Measurements from ENCODE around the gene POU5F2.

POU5F2 gene

DNA sequence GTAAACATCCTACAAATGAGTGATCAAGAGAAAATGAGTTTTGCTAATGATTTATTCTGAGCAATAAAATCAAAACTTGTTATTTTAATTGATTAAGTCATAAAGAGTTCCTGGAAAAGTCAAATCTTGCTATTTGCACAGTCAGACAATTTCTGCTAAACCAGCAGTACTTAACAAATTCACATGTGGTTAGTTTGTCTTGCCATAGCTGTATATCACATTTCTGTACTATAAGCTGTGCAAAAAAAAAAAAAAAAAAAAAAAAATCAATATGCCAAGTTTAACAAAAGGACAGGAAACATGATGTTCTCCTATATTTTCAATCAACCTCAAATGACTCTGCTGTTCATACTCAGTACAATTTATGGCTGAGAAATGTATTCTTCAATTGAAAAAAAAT lies 24.9 kb downstream of the POU5F2 start:
- no peak for DNase-seq (ENCODE audit: low read depth)

- DNase-seq (ENCODE audit: low read depth): no peak
Measured at GRCh38 chr5:93715761-93716160, 25.6 kb downstream of the POU5F2 start.

DNA sequence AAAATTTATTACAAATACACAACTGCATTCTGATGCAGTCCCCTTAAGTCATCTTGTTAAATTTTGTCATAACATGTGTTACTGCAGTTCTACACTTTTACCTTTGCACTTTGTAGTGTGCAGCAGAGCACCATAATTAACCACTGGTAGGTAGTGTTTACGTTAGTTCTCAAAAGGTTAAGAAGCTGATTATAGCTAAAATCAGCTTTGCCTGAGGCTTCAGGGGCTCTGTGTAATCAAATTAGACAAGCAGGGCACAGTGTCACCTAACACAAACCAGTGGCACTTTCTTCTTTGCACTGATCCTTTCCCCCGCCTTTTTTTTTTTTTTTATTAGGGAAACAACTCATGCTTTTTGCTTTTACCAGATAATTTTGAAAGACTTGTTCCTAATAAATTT lies 26.1 kb downstream of the POU5F2 start:
- DNase-seq (ENCODE audit: low read depth): no peak

- DNase-seq (ENCODE audit: low read depth): no peak
Measured at GRCh38 chr5:93708442-93708841, 33.0 kb downstream of the POU5F2 start.

GRCh38 chr5:93705896-93706295 lies 35.5 kb downstream of the POU5F2 start:
- DNase-seq (ENCODE audit: low read depth): no peak

DNA sequence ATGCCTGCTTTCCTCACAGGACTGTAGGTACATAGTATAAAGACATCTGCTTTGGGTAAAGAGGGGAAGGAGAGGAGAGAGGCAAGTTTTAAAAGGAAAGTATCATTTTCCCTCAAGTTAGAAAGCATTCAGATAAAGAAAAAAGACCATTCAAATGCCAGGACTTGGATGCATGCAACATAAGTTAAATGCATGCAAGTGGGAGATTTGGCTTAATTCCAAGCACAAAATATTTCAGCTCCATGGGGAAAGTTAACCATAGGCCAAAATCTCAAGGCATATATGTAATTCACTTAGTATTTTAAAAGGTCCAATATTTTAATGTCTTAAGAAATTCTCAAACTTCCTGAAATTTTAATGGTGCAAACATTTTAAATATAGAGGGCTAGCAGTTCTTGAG lies 36.4 kb downstream of the POU5F2 start:
- no peak for DNase-seq (ENCODE audit: low read depth)

GRCh38 chr5:93691997-93692396 lies 49.4 kb downstream of the POU5F2 start:
- no peak for DNase-seq (ENCODE audit: low read depth)

All from activated T-cell treated with anti-CD3 and anti-CD28 coated beads for 24 hours (primary cell).